H1 (cell line): Measurements from ENCODE around the gene FUBP3. TPM values are rescaled to one million over a fixed set of nuclear protein-coding genes. Genes with fewer than 3 reads are reported as not detected.

ENCODE experiments used
- GABPA ChIP-seq: IDR thresholded peaks from 2 replicates; pipeline ENCODE4 v1.6.1; 2011; ENCODE audit warnings: mild to moderate bottlenecking, low read length, moderate library complexity, borderline replicate concordance; ENCODE audit not compliant: insufficient read depth
- HDAC2 ChIP-seq, 2 experiments: fragments of 300-600 bp in 1 of 2; sonication (generic) in 1 of 2; IDR thresholded peaks; 2 replicates each; pipeline ENCODE4 v1.6.1; 2011 to 2012; ENCODE audit warnings: low read depth in 2 of 2, low read length in 2 of 2, mild to moderate bottlenecking in 2 of 2, moderate library complexity in 2 of 2, borderline replicate concordance in 1 of 2, inconsistent platforms in 1 of 2
- POLR2A ChIP-seq, 2 experiments: IDR thresholded peaks; 1 replicate in 1 of 2; 2 replicates in 1 of 2; pipeline ENCODE4 v1.6.1; 2011; ENCODE audit warnings: low read depth in 2 of 2, low read length in 2 of 2, mild to moderate bottlenecking in 2 of 2; ENCODE audit errors: control extremely low read depth in 1 of 2
- SUZ12 ChIP-seq: fragments of 200-600 bp; sonication (generic); IDR thresholded peaks from 2 replicates; pipeline ENCODE4 v1.6.1; 2012; ENCODE audit warnings: mild to moderate bottlenecking, inconsistent platforms, low read length, moderate library complexity, mixed read lengths
- TAF1 ChIP-seq: IDR thresholded peaks from 2 replicates; pipeline ENCODE4 v1.6.1; 2011; ENCODE audit warnings: mild to moderate bottlenecking, low read depth, low read length
- polyA plus RNA-seq, 7 experiments: library from polyadenylated mRNA; depleted of rRNA in 3 of 7; stranded (reverse) in 5 of 7; unstranded in 2 of 7; fragments of >200 nt in 5 of 7; fragments of 200-250 nt in 2 of 7; gene quantifications; 1 replicate in 5 of 7; 2 replicates in 1 of 7; 4 replicates in 1 of 7; pipeline versions ENCODE4 v1.2.1 to v1.2.3, GENCODE V29; 2011 to 2013; ENCODE audit warnings: missing spikeins in 2 of 7, mixed read lengths in 2 of 7
- total RNA-seq: library from RNA; stranded (reverse); fragmentation: NEBNext Ultra II Directional; extraction: Animal tissue kit (Norgen Biotek cat#: 25700); gene quantifications from 2 replicates; pipeline ENCODE4 v1.2.1, GENCODE V29; 2021
- TF ChIP-seq, protein P1 (sequence below): IDR thresholded peaks from 2 replicates; pipeline ENCODE4 v1.6.1; 2011; ENCODE audit warnings: low read length, improper control_type of control experiment

FUBP3 gene
- total and polyA plus RNA-seq, 2 of the 8 experiments (the other 6 are each of a cell fraction or from before 2014, with no cell fraction given): 23.7 to 76.4 TPM

DNA sequence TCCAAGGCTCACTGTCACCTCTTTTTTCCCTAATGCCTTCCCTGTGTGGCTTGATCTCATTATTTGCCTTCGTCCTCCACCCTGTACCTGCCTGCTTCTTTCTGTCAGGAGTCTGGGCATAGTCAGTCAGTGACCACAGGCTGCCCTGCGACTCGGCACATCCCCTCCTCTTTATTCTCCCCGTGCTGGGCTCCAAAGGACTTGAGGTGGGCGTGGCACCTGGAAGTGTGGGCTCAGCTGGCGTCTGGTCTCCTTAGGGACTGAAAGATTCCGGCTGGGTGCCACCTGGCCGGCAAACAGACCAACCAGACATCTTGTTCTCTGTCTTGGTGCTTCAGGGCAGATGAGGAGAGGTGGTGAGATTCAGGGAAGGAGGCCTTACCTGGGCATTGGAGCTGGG is 55.4 kb downstream of the FUBP3 start (continued):
- TF ChIP-seq, protein P1, sequence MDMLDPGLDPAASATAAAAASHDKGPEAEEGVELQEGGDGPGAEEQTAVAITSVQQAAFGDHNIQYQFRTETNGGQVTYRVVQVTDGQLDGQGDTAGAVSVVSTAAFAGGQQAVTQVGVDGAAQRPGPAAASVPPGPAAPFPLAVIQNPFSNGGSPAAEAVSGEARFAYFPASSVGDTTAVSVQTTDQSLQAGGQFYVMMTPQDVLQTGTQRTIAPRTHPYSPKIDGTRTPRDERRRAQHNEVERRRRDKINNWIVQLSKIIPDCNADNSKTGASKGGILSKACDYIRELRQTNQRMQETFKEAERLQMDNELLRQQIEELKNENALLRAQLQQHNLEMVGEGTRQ: no peak
- TF ChIP-seq HDAC2 (IDR thresholded peaks at IDR 0.05; ENCODE audit: borderline replicate concordance in 1 of 2, low read depth in 2 of 2, low read length in 2 of 2): no peak
- no peak for TF ChIP-seq POLR2A (IDR thresholded peaks at IDR 0.05; ENCODE audit: control extremely low read depth in 1 of 2, low read depth in 2 of 2, low read length in 2 of 2)
- TF ChIP-seq TAF1: no peak
- no peak for TF ChIP-seq GABPA
- TF ChIP-seq SUZ12: no peak
